Mesenchymal stem cell (in vitro differentiated cells and primary cell): ENCODE measurements around the gene TMOD3.
A peak's percentile ranks its signal among the peaks of the same experiment; 100 is the strongest.

ENCODE experiments used
- DNase-seq: peaks from one replicate; pipeline ENCODE4 v3.0.0-alpha.2; 2013
- H2AFZ ChIP-seq: one replicate; pipeline ENCODE4 v1.6.1; 2013; ENCODE audit warnings: low read depth, mild to moderate bottlenecking, control low read depth, inconsistent platforms, low read length, moderate library complexity
- H2AK5ac ChIP-seq: 2 replicates; pipeline ENCODE4 v1.6.1; 2013; ENCODE audit warnings: low read length, moderate library complexity, mild to moderate bottlenecking, inconsistent platforms; ENCODE audit not compliant: severe bottlenecking
- H2BK120ac ChIP-seq: one replicate; pipeline ENCODE4 v1.6.1; 2013; ENCODE audit warnings: low read depth, mild to moderate bottlenecking, inconsistent platforms, low read length, moderate library complexity
- H2BK12ac ChIP-seq, 2 experiments: one replicate each; pipeline ENCODE4 v1.6.1; 2013; ENCODE audit warnings: inconsistent platforms in 2 of 2, low read length in 2 of 2, mild to moderate bottlenecking in 2 of 2, moderate library complexity in 2 of 2, control low read depth in 1 of 2
- H2BK15ac ChIP-seq: one replicate; pipeline ENCODE4 v1.6.1; 2013; ENCODE audit warnings: mild to moderate bottlenecking, low read depth, inconsistent platforms; ENCODE audit not compliant: poor library complexity, severe bottlenecking
- H2BK5ac ChIP-seq: 2 replicates; pipeline ENCODE4 v1.6.1; 2013; ENCODE audit warnings: low read depth, mild to moderate bottlenecking, low read length, control low read depth, inconsistent platforms; ENCODE audit not compliant: poor library complexity, severe bottlenecking
- H3K14ac ChIP-seq, 2 experiments: one replicate each; pipeline ENCODE4 v1.6.1; 2013; ENCODE audit warnings: inconsistent platforms in 2 of 2, low read length in 2 of 2, control low read depth in 1 of 2, mild to moderate bottlenecking in 1 of 2, moderate library complexity in 1 of 2
- H3K18ac ChIP-seq, 2 experiments: one replicate each; pipeline ENCODE4 v1.6.1; 2013; ENCODE audit warnings: inconsistent platforms in 2 of 2, low read length in 2 of 2, control low read depth in 1 of 2, low read depth in 1 of 2, mild to moderate bottlenecking in 1 of 2
- H3K23ac ChIP-seq, 2 experiments: one replicate each; pipeline ENCODE4 v1.6.1; 2013; ENCODE audit warnings: inconsistent platforms in 2 of 2, low read length in 2 of 2, mild to moderate bottlenecking in 2 of 2, moderate library complexity in 2 of 2, control low read depth in 1 of 2
- H3K27ac ChIP-seq: 2 replicates; pipeline ENCODE4 v1.5.1; 2013; ENCODE audit warnings: mild to moderate bottlenecking, moderate library complexity, low read length, control low read depth, inconsistent platforms; ENCODE audit not compliant: poor library complexity, severe bottlenecking
- H3K27me3 ChIP-seq, 2 experiments: 2 replicates each; pipeline versions ENCODE4 v1.6.1 to v1.7.0; 2013; ENCODE audit warnings: low read length in 2 of 2, mild to moderate bottlenecking in 2 of 2, moderate library complexity in 2 of 2, control low read depth in 1 of 2, inconsistent platforms in 1 of 2; ENCODE audit not compliant: control insufficient read depth in 1 of 2, insufficient read depth in 1 of 2
- H3K36me3 ChIP-seq, 2 experiments: 2 replicates each; pipeline versions ENCODE4 v1.6.1 to v1.7.0; 2013; ENCODE audit warnings: low read length in 2 of 2, control low read depth in 1 of 2, inconsistent platforms in 1 of 2, low read depth in 1 of 2, mild to moderate bottlenecking in 1 of 2; ENCODE audit not compliant: insufficient read depth in 2 of 2, control insufficient read depth in 1 of 2
- H3K4ac ChIP-seq, 2 experiments: one replicate each; pipeline ENCODE4 v1.6.1; 2013; ENCODE audit warnings: inconsistent platforms in 2 of 2, low read length in 2 of 2, mild to moderate bottlenecking in 2 of 2, moderate library complexity in 2 of 2, control low read depth in 1 of 2, low read depth in 1 of 2
- H3K4me1 ChIP-seq: 2 replicates; pipeline ENCODE4 v1.6.1; 2013; ENCODE audit warnings: low read depth, low read length, control low read depth; ENCODE audit not compliant: control insufficient read depth, insufficient read depth
- H3K4me2 ChIP-seq: 2 replicates; pipeline ENCODE4 v1.6.1; 2013; ENCODE audit warnings: low read length, mild to moderate bottlenecking, inconsistent platforms; ENCODE audit not compliant: poor library complexity, severe bottlenecking
- H3K4me3 ChIP-seq, 2 experiments: 2 replicates each; pipeline versions ENCODE4 v1.5.1 to v1.7.0; 2013; ENCODE audit warnings: low read length in 2 of 2, mild to moderate bottlenecking in 2 of 2, control low read depth in 1 of 2, low read depth in 1 of 2; ENCODE audit not compliant: insufficient read depth in 1 of 2
- H3K79me1 ChIP-seq: replicated peaks from 2 replicates; pipeline ENCODE4 v1.6.1; 2013; ENCODE audit warnings: mild to moderate bottlenecking, control low read depth, low read length, inconsistent platforms; ENCODE audit not compliant: poor library complexity, severe bottlenecking
- H3K9ac ChIP-seq: 2 replicates; pipeline ENCODE4 v1.7.0; 2013; ENCODE audit warnings: mild to moderate bottlenecking, low read length, moderate library complexity
- H3K9me3 ChIP-seq: 2 replicates; pipeline ENCODE4 v1.7.0; 2013; ENCODE audit warnings: mild to moderate bottlenecking, low read length; ENCODE audit not compliant: control insufficient read depth
- H4K8ac ChIP-seq: one replicate; pipeline ENCODE4 v1.6.1; 2013; ENCODE audit warnings: inconsistent platforms, mild to moderate bottlenecking, low read length, moderate library complexity
- H4K91ac ChIP-seq: one replicate; pipeline ENCODE4 v1.6.1; 2013; ENCODE audit warnings: mild to moderate bottlenecking, low read length, inconsistent platforms
- WGBS: methylation state at CpG from one replicate; pipeline ENCODE4 v1.1.7; 2013; ENCODE audit warnings: mixed read lengths; 5-methylcytosine and 5-hydroxymethylcytosine counted together

Gene TMOD3

GRCh38 chr15:51825698-51826097, 3.8 kb upstream of the TMOD3 start:
- Histone ChIP-seq H2AK5ac (no peak overlapping the region), H3K27ac (no peak overlapping the region), H3K36me3 (no peaks in the 10 kb centered on the region), H3K9ac (no peak overlapping the region), H3K4ac (no peak overlapping the region), H3K9me3 (peaks cover 8% of the 10 kb centered on the region), H3K23ac (no peak overlapping the region), H3K4me3 (no peak overlapping the region), H3K18ac (no peak overlapping the region), H2AFZ (no peak overlapping the region), H3K4me1 (peaks cover 2% of the 10 kb centered on the region), H3K4me2 (no peak overlapping the region), H3K27me3 (no peaks in the 10 kb centered on the region), H2BK120ac (no peak overlapping the region), H2BK15ac (no peak overlapping the region), H3K79me1 (no peaks in the 10 kb centered on the region), H4K91ac (no peak overlapping the region), H2BK5ac (no peak overlapping the region), H4K8ac (no peak overlapping the region), H2BK12ac (no peak overlapping the region), H3K14ac (no peak overlapping the region)
- no peak for DNase-seq
- 93% methylated on average over 3 of the region's 3 CpGs for WGBS

- peak overlapping the region; percentile 19 for H2BK120ac ChIP-seq
- no peak overlapping the region for H3K14ac ChIP-seq
- DNase-seq = no peak
- H2BK5ac ChIP-seq = no peak overlapping the region
- H3K4me3 ChIP-seq = peak overlapping the region in 1 of 2 experiments; percentile 97
- H3K27ac ChIP-seq = peak overlapping the region; percentile 53
- H3K36me3 ChIP-seq = no peaks in the 10 kb centered on the region
- no peaks in the 10 kb centered on the region for H3K27me3 ChIP-seq
- H4K91ac ChIP-seq = no peak overlapping the region
- no peak overlapping the region for H3K9ac ChIP-seq
- H3K23ac ChIP-seq = no peak overlapping the region
- H3K18ac ChIP-seq = peak overlapping the region in 1 of 2 experiments; percentile 11
- no peak overlapping the region for H3K4ac ChIP-seq
- no peaks in the 10 kb centered on the region for H3K9me3 ChIP-seq
- H3K4me2 ChIP-seq = peak overlapping the region; percentile 34
- H3K4me1 ChIP-seq = peaks cover 5% of the 10 kb centered on the region
- peak overlapping the region; percentile 69 for H2AK5ac ChIP-seq
- H2BK15ac ChIP-seq = no peak overlapping the region
- peak overlapping the region; percentile 39 for H2AFZ ChIP-seq
- 72% methylated on average over 9 of the region's 9 CpGs for WGBS
- no peak overlapping the region for H2BK12ac ChIP-seq
- no peaks in the 10 kb centered on the region for H3K79me1 ChIP-seq
- H4K8ac ChIP-seq = no peak overlapping the region
Observed at GRCh38 chr15:51828621-51829375, 655 bp upstream of the TMOD3 start.

GRCh38 chr15:51830276-51830806, 888 bp downstream of the TMOD3 start:
- Histone ChIP-seq H2BK15ac (peak overlapping the region; percentile 80), H3K18ac (peak overlapping the region; percentile 98), H3K36me3 (no peaks in the 10 kb centered on the region), H3K4me1 (peaks cover 5% of the 10 kb centered on the region), H3K79me1 (no peaks in the 10 kb centered on the region), H2AK5ac (no peak overlapping the region), H2AFZ (peak overlapping the region; percentile 6), H2BK120ac (peak overlapping the region; percentile 61), H4K91ac (no peak overlapping the region), H3K4me2 (peak overlapping the region; percentile 59), H3K14ac (peak overlapping the region in 1 of 2 experiments; percentile 59), H3K27me3 (no peaks in the 10 kb centered on the region), H3K4me3 (peak overlapping the region; percentile 97 to 99), H2BK12ac (peak overlapping the region; percentile 54 to 77), H3K4ac (peak overlapping the region; percentile 51 to 98), H3K9ac (peak overlapping the region; percentile 95), H3K27ac (peak overlapping the region; percentile 67), H3K23ac (peak overlapping the region in 1 of 2 experiments; percentile 59), H4K8ac (peak overlapping the region; percentile 90), H2BK5ac (peak overlapping the region; percentile 89), H3K9me3 (no peaks in the 10 kb centered on the region)
- WGBS = 3% methylated on average over 8 of the region's 8 CpGs
- peak; percentile 82 for DNase-seq

GRCh38 chr15:51833772-51834171, 4.3 kb downstream of the TMOD3 start:
- no peak overlapping the region for H2AFZ ChIP-seq
- no peak overlapping the region for H2AK5ac ChIP-seq
- H3K9me3 ChIP-seq = no peaks in the 10 kb centered on the region
- H3K4me2 ChIP-seq = no peak overlapping the region
- H3K79me1 ChIP-seq = peaks cover 3% of the 10 kb centered on the region
- no peak overlapping the region for H3K23ac ChIP-seq
- H3K18ac ChIP-seq = no peak overlapping the region
- H3K36me3 ChIP-seq = no peaks in the 10 kb centered on the region
- DNase-seq = no peak
- no peak overlapping the region for H2BK5ac ChIP-seq
- 71% methylated on average over 1 of the region's 1 CpG for WGBS
- H3K9ac ChIP-seq = no peak overlapping the region
- no peak overlapping the region for H4K91ac ChIP-seq
- no peak overlapping the region for H3K4me3 ChIP-seq
- no peak overlapping the region for H3K14ac ChIP-seq
- no peaks in the 10 kb centered on the region for H3K27me3 ChIP-seq
- no peak overlapping the region for H2BK12ac ChIP-seq
- no peak overlapping the region for H3K27ac ChIP-seq
- no peak overlapping the region for H3K4ac ChIP-seq
- H3K4me1 ChIP-seq = peaks cover 11% of the 10 kb centered on the region
- H2BK15ac ChIP-seq = no peak overlapping the region
- no peak overlapping the region for H2BK120ac ChIP-seq
- no peak overlapping the region for H4K8ac ChIP-seq
